ENCODE results near the gene CENATAC.
"Not testable (repeated sequence)": the region's sequence is repeated elsewhere in the genome, so short reads cannot be mapped to it uniquely, and the experiment has no call there.

Gene CENATAC

GRCh38 chr11:119029069-119029339 lies 31.1 kb downstream of the CENATAC start:
- peak overlapping the region; percentile 62 for H3K27ac ChIP-seq (ENCODE audit: low read length)
- no peaks in the 10 kb centered on the region for H3K27me3 ChIP-seq (ENCODE audit: low read depth, low read length)
- no peaks in the 10 kb centered on the region for H3K9me3 ChIP-seq (ENCODE audit: control insufficient read depth in 1 of 2, low read length in 2 of 2)
- peak overlapping the region in 1 of 2 donors; percentile 76 for H3K4me3 ChIP-seq (ENCODE audit: low read depth in 1 of 2, low read length in 2 of 2)
- peaks cover 9 to 31% of the 10 kb centered on the region in 2 donors for H3K36me3 ChIP-seq (ENCODE audit: control insufficient read depth in 1 of 2, insufficient read depth in 2 of 2, low read length in 2 of 2)
- peaks cover 0 to 16% of the 10 kb centered on the region in 2 donors for H3K4me1 ChIP-seq (ENCODE audit: control insufficient read depth in 1 of 2, insufficient read depth in 2 of 2, low read length in 2 of 2)

- Histone ChIP-seq H3K9me3 (ENCODE audit: control insufficient read depth in 1 of 2, low read length in 2 of 2) (no peaks in the 10 kb centered on the region), H3K27ac (ENCODE audit: low read length) (peak overlapping the region; percentile 62), H3K27me3 (ENCODE audit: low read depth, low read length) (no peaks in the 10 kb centered on the region), H3K36me3 (ENCODE audit: control insufficient read depth in 1 of 2, insufficient read depth in 2 of 2, low read length in 2 of 2) (peaks cover 6 to 28% of the 10 kb centered on the region in 2 donors), H3K4me1 (ENCODE audit: control insufficient read depth in 1 of 2, insufficient read depth in 2 of 2, low read length in 2 of 2) (peaks cover 0 to 16% of the 10 kb centered on the region in 2 donors), H3K4me3 (ENCODE audit: low read depth in 1 of 2, low read length in 2 of 2) (peak overlapping the region; percentile 76 to 88)
Observed at GRCh38 chr11:119029340-119030028, 31.5 kb downstream of the CENATAC start.

- peaks cover 0 to 12% of the 10 kb centered on the region in 2 donors for H3K4me1 ChIP-seq (ENCODE audit: control insufficient read depth in 1 of 2, insufficient read depth in 2 of 2, low read length in 2 of 2)
- H3K4me3 ChIP-seq (ENCODE audit: low read depth in 1 of 2, low read length in 2 of 2) = peak overlapping the region; percentile 76 to 88
- H3K9me3 ChIP-seq (ENCODE audit: control insufficient read depth in 1 of 2, low read length in 2 of 2) = no peaks in the 10 kb centered on the region
- H3K27me3 ChIP-seq (ENCODE audit: low read depth, low read length) = no peaks in the 10 kb centered on the region
- H3K36me3 ChIP-seq (ENCODE audit: control insufficient read depth in 1 of 2, insufficient read depth in 2 of 2, low read length in 2 of 2) = peaks cover 6 to 23% of the 10 kb centered on the region in 2 donors
- peak overlapping the region; percentile 35 for H3K27ac ChIP-seq (ENCODE audit: low read length)
Observed at GRCh38 chr11:119030029-119030328, 32.0 kb downstream of the CENATAC start.

GRCh38 chr11:119030329-119031047 lies 32.5 kb downstream of the CENATAC start, which contains the start of gene SLC37A4:
TSS of gene SLC37A4 (minus strand) at chr11:119030877.
- Histone ChIP-seq H3K9me3 (ENCODE audit: control insufficient read depth in 1 of 2, low read length in 2 of 2) (no peaks in the 10 kb centered on the region), H3K36me3 (ENCODE audit: control insufficient read depth in 1 of 2, insufficient read depth in 2 of 2, low read length in 2 of 2) (peaks cover 3 to 18% of the 10 kb centered on the region in 2 donors), H3K4me3 (ENCODE audit: low read depth in 1 of 2, low read length in 2 of 2) (peak within 1 kb of the TSS; percentile 76 to 88), H3K27me3 (ENCODE audit: low read depth, low read length) (no peaks in the 10 kb centered on the region), H3K4me1 (ENCODE audit: control insufficient read depth in 1 of 2, insufficient read depth in 2 of 2, low read length in 2 of 2) (peaks cover 0 to 11% of the 10 kb centered on the region in 2 donors), H3K27ac (ENCODE audit: low read length) (peak within 1 kb of the TSS; percentile 62)

GRCh38 chr11:119031912-119032280 lies 34.0 kb downstream of the CENATAC start:
- no peaks in the 10 kb centered on the region for H3K27me3 ChIP-seq (ENCODE audit: low read depth, low read length)
- H3K4me1 ChIP-seq (ENCODE audit: control insufficient read depth in 1 of 2, insufficient read depth in 2 of 2, low read length in 2 of 2) = peaks cover 0 to 11% of the 10 kb centered on the region in 2 donors
- no peak overlapping the region for H3K4me3 ChIP-seq (ENCODE audit: low read depth in 1 of 2, low read length in 2 of 2)
- no peak overlapping the region for H3K27ac ChIP-seq (ENCODE audit: low read length)
- H3K9me3 ChIP-seq (ENCODE audit: control insufficient read depth in 1 of 2, low read length in 2 of 2) = no peaks in the 10 kb centered on the region
- H3K36me3 ChIP-seq (ENCODE audit: control insufficient read depth in 1 of 2, insufficient read depth in 2 of 2, low read length in 2 of 2) = peaks cover 0 to 8% of the 10 kb centered on the region in 2 donors

- not testable (repeated sequence) for H3K9me3 ChIP-seq (ENCODE audit: control insufficient read depth in 1 of 2, low read length in 2 of 2); H3K36me3 ChIP-seq (ENCODE audit: control insufficient read depth in 1 of 2, insufficient read depth in 2 of 2, low read length in 2 of 2); H3K27me3 ChIP-seq (ENCODE audit: low read depth, low read length); H3K27ac ChIP-seq (ENCODE audit: low read length); H3K4me3 ChIP-seq (ENCODE audit: low read depth in 1 of 2, low read length in 2 of 2)
- H3K4me1 ChIP-seq (ENCODE audit: control insufficient read depth in 1 of 2, insufficient read depth in 2 of 2, low read length in 2 of 2) = peaks cover 0 to 11% of the 10 kb centered on the region in 2 donors
Observed at GRCh38 chr11:119033421-119033820, 35.5 kb downstream of the CENATAC start.

GRCh38 chr11:119034813-119035212 lies 36.9 kb downstream of the CENATAC start:
- no peaks in the 10 kb centered on the region for H3K9me3 ChIP-seq (ENCODE audit: control insufficient read depth in 1 of 2, low read length in 2 of 2)
- no peak overlapping the region for H3K27ac ChIP-seq (ENCODE audit: low read length)
- H3K36me3 ChIP-seq (ENCODE audit: control insufficient read depth in 1 of 2, insufficient read depth in 2 of 2, low read length in 2 of 2) = no peaks in the 10 kb centered on the region
- H3K4me1 ChIP-seq (ENCODE audit: control insufficient read depth in 1 of 2, insufficient read depth in 2 of 2, low read length in 2 of 2) = peaks cover 0 to 3% of the 10 kb centered on the region in 2 donors
- H3K4me3 ChIP-seq (ENCODE audit: low read depth in 1 of 2, low read length in 2 of 2) = no peak overlapping the region
- no peaks in the 10 kb centered on the region for H3K27me3 ChIP-seq (ENCODE audit: low read depth, low read length)

GRCh38 chr11:119038884-119039283 lies 40.9 kb downstream of the CENATAC start:
- H3K27me3 ChIP-seq (ENCODE audit: low read depth, low read length) = no peaks in the 10 kb centered on the region
- no peak overlapping the region for H3K4me3 ChIP-seq (ENCODE audit: low read depth in 1 of 2, low read length in 2 of 2)
- no peaks in the 10 kb centered on the region for H3K4me1 ChIP-seq (ENCODE audit: control insufficient read depth in 1 of 2, insufficient read depth in 2 of 2, low read length in 2 of 2)
- no peaks in the 10 kb centered on the region for H3K36me3 ChIP-seq (ENCODE audit: control insufficient read depth in 1 of 2, insufficient read depth in 2 of 2, low read length in 2 of 2)
- H3K9me3 ChIP-seq (ENCODE audit: control insufficient read depth in 1 of 2, low read length in 2 of 2) = no peaks in the 10 kb centered on the region
- no peak overlapping the region for H3K27ac ChIP-seq (ENCODE audit: low read length)

- H3K36me3 ChIP-seq (ENCODE audit: control insufficient read depth in 1 of 2, insufficient read depth in 2 of 2, low read length in 2 of 2); H3K27ac ChIP-seq (ENCODE audit: low read length); H3K9me3 ChIP-seq (ENCODE audit: control insufficient read depth in 1 of 2, low read length in 2 of 2); H3K4me3 ChIP-seq (ENCODE audit: low read depth in 1 of 2, low read length in 2 of 2); H3K4me1 ChIP-seq (ENCODE audit: control insufficient read depth in 1 of 2, insufficient read depth in 2 of 2, low read length in 2 of 2); H3K27me3 ChIP-seq (ENCODE audit: low read depth, low read length): not testable (repeated sequence)
Observed at GRCh38 chr11:119039471-119039870, 41.5 kb downstream of the CENATAC start.

GRCh38 chr11:119041821-119042514 lies 44.0 kb downstream of the CENATAC start:
- Histone ChIP-seq H3K27ac (ENCODE audit: low read length) (no peak overlapping the region), H3K4me3 (ENCODE audit: low read depth in 1 of 2, low read length in 2 of 2) (no peak overlapping the region), H3K27me3 (ENCODE audit: low read depth, low read length) (no peaks in the 10 kb centered on the region), H3K36me3 (ENCODE audit: control insufficient read depth in 1 of 2, insufficient read depth in 2 of 2, low read length in 2 of 2) (peaks cover 17 to 20% of the 10 kb centered on the region in 2 donors), H3K9me3 (ENCODE audit: control insufficient read depth in 1 of 2, low read length in 2 of 2) (no peaks in the 10 kb centered on the region), H3K4me1 (ENCODE audit: control insufficient read depth in 1 of 2, insufficient read depth in 2 of 2, low read length in 2 of 2) (no peaks in the 10 kb centered on the region)

GRCh38 chr11:119042927-119043326 lies 45.0 kb downstream of the CENATAC start:
- Histone ChIP-seq H3K4me1 (ENCODE audit: control insufficient read depth in 1 of 2, insufficient read depth in 2 of 2, low read length in 2 of 2) (no peaks in the 10 kb centered on the region), H3K4me3 (ENCODE audit: low read depth in 1 of 2, low read length in 2 of 2) (no peak overlapping the region), H3K27ac (ENCODE audit: low read length) (no peak overlapping the region), H3K9me3 (ENCODE audit: control insufficient read depth in 1 of 2, low read length in 2 of 2) (no peaks in the 10 kb centered on the region), H3K27me3 (ENCODE audit: low read depth, low read length) (no peaks in the 10 kb centered on the region), H3K36me3 (ENCODE audit: control insufficient read depth in 1 of 2, insufficient read depth in 2 of 2, low read length in 2 of 2) (peaks cover 26 to 29% of the 10 kb centered on the region in 2 donors)

Data from muscle layer of duodenum (tissue), 2 donors.